Midbrain (tissue), 1 donor: ENCODE results near the gene TRIM22.
"Not testable (repeated sequence)": the region's sequence is repeated elsewhere in the genome, so short reads cannot be mapped to it uniquely, and the experiment has no call there.

ENCODE experiments used
- DNase-seq: peaks from one replicate; lab custom pipeline; 2025; lab: John Stamatoyannopoulos, UW

The TRIM22 gene, protein sequence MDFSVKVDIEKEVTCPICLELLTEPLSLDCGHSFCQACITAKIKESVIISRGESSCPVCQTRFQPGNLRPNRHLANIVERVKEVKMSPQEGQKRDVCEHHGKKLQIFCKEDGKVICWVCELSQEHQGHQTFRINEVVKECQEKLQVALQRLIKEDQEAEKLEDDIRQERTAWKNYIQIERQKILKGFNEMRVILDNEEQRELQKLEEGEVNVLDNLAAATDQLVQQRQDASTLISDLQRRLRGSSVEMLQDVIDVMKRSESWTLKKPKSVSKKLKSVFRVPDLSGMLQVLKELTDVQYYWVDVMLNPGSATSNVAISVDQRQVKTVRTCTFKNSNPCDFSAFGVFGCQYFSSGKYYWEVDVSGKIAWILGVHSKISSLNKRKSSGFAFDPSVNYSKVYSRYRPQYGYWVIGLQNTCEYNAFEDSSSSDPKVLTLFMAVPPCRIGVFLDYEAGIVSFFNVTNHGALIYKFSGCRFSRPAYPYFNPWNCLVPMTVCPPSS

DNA sequence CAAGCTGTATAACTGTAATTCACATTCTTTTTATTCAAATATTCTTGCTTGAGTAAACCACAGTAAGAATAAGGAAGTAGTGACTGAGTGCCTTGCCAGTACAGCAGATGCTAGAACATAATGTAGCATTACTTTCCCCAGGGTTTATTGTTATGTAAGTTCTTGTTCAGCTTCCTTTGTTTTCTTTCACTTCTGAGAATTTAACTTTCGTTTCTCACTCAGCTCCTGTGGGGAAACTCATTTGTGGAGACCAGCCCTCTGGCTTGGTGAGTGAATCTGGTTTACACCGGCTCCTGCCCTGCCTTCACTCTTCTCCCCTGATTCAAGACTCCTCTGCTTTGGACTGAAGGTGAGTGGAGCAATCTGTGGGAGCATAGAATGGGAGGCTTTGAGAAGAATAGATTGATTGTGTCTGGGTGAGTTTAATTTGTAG is at the start of gene TRIM22:
TSS of gene TRIM22 (plus strand) at position 240 of the 433 bp plus-strand sequence. CDS start 6,443 bp downstream, outside the sequence.
- DNase-seq = peak; percentile 56

DNA sequence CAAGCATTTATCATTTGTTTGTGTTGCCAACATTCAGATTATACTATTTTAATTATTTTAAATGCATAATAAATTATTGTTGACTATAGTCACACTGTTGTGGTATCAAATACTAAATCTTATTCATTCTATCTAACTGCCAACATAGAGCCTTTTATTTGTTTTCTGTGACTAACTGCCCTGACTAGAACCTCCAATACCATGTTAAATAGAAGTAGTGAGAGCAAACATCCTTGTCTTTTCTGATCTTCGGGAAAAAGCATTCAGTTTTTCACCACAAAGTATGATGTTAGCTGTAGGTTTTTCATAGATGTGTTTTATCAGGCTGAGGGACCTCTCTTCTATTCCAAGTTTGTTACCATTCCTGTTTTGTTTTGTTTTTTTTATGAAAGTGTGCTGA is 49.6 kb upstream of the TRIM22 start:
- no peak for DNase-seq

DNA sequence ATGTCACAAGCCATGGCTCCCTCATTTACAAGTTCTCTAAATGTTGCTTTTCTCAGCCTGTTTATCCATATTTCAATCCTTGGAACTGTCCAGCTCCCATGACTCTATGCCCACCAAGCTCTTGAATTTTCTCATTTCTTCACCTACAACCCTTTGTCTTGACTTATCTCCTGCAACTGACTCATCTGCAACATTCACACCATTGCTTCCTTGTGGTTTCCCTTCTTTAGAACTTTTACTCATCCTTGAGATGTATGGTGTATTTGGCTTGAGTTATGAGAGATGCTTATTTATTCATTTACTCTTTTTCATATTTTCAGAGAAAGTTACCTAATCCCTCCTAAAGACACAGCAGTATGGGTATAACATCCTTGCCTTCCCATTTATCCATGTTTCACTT is 46.0 kb upstream of the TRIM22 start:
- no peak for DNase-seq

DNA sequence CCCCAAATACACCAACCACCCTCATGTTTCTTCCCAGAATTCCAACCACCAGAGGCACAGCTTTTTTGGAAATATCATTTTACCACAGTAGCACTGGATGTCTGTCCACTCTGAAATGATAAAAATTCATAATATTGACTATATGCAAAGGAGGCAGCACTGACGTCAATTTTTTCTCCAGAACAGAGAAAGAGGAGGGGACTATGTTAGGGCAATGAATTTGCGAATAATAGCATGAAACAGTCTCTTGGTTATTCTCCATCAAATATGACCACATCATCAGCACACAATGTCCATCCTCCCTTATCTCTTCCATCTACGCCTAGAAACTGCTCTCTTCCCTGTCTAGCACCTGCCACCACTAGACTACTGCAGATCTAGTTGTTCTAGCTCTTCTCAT is 43.5 kb upstream of the TRIM22 start:
- DNase-seq = no peak

DNA sequence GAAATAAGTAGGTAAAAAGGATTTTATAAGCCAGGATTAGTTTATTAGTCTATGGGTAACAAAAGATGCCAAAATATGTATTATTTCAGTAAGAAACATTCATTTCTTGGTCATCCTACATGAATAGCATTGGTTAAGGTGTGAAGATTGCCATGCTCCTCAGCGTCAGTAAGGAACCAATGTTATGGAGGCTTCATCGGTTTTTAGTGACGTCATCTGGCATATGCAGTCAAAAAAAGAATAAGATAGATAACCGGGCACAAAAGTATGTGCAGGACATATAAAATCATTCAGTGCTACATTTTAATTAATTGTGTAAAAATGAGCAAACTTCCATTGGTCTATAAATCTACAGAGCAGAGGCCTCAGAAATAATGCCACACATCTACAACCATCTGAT is 34.1 kb upstream of the TRIM22 start:
- no peak for DNase-seq

DNA sequence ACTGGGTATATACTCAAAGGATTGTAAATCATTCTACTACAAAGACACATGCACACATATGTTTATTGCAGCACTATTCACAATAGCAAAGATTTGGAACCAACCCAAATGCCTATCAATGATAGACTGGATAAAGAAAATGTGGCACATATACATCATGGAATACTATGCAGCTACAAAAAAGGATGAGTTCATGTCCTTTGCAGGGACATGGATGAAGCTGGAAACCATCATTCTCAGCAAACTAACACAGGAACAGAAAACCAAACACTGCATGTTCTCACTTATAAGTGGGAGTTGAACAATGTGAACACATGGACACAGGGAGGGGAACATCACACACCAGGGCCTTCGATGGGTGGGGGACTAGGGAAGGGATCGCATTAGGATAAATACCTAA is 32.6 kb upstream of the TRIM22 start:
- DNase-seq = not testable (repeated sequence)

DNA sequence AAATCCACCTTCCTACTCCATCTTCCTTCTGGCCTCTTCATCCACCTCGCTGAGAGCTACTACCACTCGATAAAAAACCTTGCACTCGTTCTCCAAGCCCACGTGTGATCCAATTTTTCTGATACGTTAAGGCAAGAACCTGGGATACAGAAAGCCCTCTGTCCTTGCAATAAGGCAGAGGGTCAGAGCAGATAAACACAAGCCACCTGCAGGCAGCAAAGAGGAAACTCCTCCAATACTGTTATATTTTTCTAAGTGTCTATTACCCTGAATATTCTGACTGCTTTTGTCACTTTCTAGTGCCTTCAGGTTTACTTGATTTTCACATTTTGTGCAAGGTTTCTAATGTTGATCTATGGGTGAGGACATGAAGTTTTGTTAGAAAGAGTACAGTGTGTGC is 31.3 kb upstream of the TRIM22 start:
- DNase-seq = no peak

DNA sequence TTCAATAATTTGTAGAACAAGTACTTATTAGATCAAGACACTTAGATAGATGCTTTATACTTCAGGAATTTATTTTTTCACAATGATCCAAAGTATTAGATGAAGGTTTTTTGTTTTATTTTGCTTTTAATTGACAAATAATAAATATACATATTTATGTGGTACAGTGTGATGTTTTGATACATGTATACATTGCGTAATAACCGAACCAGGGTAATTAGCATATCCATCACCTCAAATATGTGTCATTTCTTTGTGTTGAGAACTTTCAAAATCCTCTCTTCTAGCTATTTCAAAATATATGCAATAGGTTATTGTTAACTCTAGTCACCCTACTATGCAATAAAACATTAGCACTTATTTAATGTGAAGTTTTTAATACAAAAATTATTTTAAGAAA is 26.1 kb upstream of the TRIM22 start:
- no peak for DNase-seq

DNA sequence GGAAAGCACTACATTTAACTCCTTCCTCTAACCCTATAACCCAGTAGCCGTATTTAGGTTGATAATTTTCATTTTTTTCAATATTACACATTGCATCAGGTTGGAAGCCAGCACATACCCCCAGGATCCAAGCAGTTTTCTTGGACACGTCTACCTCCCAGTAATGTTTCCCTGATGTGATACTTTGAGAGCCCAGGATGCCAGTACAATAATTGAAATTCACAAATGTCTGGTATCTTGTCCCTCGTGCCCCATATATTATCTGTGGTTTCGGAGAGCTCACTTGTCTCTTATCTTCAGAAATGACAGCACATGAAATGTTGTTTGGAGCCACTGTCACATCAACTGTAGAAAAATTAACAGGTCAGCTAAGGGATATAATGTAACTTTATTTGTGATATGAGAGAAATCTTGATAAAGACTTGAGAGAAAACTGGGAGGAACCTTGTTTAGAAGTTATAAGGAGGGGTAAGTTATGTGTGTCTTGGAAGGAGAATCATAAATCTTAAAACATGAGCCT is 24.5 kb upstream of the TRIM22 start:
- DNase-seq = no peak

DNA sequence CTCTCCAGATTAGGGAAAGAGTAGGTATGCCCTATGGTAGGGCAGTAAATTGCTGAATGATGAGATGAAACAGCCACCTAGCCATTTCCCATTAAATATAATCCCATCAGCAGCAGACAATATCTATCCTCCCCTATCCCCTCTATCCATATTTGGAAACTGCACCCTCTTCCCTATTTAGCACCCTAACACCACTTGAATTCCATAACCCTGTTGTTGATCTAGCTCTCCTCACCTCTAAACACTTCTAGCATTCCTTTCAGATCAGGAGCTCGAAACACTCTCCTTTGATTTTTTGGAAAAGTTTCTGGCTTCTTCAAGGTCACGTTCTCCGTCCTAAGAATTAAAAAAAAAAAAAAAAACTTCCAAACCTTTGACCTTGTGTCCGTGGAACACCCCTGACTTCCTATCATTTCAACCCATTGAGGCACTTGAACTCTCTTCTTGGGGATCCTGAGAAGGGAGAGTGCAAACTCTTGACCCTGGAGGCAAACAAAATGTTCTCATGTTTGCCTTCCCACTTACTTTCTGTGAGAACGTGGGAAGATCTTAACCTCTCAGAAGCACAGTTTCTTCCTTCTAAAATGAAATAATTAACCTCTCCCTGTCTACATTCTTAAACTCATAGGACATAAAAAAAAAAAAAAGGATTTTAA is 23.7 kb upstream of the TRIM22 start:
- no peak for DNase-seq

DNA sequence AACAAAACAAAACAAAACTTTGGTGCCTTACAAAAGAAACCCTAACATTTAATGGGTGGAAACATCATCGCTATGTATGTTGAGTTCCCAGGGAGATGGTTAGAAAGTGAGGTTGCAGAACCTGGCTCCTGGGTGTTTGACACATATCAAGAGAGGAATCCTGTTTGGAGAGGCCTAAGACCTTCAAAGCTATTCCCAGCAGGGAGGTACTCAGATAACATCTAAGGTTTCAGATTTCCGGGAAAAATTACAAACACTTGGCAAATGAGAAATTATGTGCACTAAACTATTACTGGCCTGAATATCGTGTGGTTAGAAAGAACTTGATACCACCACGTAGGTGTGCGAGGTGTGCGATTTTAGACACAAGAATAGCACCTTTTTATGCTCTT is 23.2 kb upstream of the TRIM22 start:
- DNase-seq = no peak

DNA sequence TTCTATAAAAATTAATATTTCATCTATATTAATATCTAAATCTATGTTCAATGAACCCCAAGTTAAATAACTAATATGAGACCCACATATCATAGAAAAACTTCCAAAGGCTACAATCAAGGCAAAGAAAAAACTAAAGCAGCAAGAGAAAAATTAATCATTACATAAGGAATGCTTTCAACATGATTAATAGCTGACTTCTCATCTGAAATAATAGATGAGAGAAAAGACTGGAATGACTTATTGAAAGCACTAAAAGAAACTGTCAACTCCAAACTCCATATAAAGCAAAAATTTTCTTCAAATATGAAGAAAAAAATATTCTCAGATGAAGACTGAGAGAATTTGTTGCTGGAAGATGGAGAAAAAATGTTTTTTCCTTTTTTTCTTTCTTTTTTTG is 17.8 kb upstream of the TRIM22 start:
- DNase-seq = no peak

DNA sequence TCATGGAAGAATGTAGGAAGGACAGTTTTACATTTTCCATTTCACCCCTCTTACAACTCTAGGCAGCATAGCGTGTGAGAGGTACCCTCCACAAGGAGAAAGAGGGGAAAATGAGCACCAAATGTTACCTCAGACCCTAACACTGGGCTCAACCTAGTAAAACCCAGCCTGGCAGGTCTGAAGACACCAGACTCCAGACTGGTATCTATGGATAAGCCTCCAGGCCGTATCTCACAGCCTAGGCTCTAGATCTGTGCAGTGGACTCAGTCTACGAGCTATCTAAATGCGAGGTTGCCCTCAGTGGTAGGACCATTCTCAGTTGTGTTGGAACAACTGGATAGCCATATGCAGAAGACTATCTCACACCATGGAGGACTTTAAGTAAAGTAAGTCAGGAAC is 15.2 kb upstream of the TRIM22 start:
- no peak for DNase-seq

DNA sequence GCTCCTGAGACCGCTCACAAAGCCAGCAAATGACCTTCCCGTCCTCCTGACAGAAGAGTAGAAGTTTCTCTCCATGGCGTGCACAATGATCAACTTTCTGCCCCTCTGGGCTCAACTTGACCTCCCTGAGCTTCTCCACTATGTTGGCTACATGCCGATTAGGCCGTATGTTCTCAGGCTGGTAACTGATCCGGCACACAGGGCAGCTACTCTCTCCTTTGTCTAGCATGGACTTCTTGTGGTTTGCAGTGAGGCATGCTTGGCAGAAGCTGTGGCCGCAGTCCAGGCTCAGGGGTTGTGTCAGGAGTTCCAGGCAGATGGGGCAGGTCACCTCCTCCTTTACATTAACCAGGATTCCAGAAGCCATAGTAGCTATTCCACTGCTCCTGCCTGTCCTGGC is 9.8 kb upstream of the TRIM22 start:
- no peak for DNase-seq

DNA sequence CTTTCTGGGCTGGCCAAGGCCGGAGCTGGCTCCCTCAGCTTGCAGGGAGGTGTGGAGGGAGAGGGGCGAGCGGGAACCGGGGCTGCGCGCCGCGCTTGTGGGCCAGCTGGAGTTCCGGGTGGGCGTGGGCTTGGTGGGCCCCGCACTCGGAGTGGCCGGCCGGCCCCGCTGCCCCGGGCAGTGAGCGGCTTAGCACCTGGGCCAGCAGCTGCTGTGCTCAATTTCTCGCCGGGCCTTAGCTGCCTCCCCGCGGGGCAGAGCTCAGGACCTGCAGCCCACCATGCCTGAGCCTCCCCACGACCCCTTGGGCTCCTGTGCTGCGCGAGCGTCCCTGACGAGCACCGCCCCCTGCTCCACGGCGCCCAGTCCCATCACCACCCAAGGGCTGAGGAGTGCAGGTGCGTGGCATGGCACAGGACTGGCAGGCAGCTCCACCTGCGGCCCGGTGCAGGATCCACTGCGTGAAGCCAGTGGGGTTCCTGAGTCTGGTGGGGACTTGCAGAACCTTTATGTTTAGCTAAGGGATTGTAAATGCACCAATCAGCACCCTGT is 6.6 kb upstream of the TRIM22 start:
- DNase-seq = not testable (repeated sequence)

DNA sequence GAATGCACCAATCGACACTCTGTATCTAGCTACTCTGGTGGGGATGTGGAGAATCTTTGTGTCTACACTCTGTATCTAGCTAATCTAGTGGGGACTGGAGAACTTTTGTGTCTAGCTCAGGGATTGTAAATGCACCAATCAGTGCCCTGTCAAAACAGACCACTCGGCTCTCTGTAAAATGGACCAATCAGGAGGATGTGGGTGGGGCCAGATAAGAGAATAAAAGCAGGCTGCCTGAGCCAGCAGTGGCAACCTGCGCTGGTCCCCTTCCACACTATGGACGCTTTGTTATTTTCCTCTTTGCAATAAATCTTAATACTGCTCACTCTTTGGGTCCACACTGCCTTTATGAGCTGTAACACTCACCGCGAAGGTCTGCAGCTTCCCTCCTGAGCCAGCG is 6.0 kb upstream of the TRIM22 start:
- not testable (repeated sequence) for DNase-seq

DNA sequence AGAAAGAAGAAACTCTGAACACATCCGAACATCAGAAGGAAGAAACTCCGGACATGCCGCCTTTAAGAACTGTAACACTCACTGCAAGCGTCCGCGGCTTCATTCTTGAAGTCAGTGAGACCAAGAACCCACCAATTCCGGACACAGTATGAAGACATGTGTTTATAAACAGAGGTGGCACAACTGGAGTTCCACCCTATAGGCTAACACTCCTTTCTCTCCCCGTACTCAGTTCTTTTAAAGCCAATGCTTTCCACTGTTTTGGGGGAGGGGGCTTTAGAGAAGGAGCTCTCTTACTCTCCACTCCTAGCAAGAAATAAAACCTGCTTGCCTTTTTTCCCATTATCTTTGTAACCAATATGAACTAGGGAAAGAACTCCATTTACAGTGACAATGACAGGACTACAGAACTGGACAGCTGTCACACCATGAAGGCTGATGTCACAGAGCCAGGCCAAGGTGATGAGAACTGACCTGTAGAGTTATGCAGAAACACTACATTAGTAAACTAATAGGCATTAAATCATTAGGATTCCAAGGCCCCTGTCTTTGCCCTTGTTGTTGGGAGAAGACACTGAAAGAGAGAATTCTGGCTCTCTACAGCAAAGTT is 5.4 kb upstream of the TRIM22 start:
- no peak for DNase-seq

DNA sequence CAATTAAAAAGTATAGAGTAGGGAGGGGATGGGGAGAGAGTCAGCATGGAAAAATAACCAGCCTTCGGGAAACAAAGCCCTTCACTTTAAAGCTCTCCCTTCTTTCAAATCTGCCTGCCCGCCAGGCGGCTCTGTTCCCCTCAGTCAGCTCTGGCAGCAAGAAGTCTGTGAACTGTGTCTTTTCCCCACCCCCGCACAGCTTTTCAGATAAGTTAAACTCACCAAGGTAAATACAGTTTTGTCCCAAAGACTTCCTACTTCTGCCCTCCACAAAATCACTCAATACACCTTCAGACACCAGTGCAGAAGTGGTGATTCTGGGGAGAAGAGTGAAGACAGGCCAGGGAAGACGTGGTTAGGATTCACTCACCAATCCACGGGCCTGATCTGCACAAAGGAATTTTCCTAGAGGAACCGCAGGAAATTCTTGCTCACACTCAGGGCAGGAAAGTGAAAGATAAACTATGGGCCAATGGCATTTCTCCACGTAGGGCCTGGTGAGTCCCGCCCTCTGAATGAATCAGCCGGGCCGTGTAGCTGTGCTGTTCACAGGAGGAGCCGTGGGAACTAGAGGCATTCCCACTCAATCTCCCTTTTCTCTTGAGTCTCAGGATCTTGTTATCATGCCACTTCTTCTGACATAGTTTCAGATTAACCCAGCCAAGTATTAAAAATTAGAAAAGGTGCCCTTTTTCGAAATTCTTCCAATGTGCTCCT is 4.8 kb upstream of the TRIM22 start, which contains the start of gene TRIM5:
TSS of gene TRIM5 (minus strand) at position 429 of the 717 bp plus-strand sequence. CDS start 4,897 bp downstream, outside the sequence.
- DNase-seq = peak; percentile 63

DNA sequence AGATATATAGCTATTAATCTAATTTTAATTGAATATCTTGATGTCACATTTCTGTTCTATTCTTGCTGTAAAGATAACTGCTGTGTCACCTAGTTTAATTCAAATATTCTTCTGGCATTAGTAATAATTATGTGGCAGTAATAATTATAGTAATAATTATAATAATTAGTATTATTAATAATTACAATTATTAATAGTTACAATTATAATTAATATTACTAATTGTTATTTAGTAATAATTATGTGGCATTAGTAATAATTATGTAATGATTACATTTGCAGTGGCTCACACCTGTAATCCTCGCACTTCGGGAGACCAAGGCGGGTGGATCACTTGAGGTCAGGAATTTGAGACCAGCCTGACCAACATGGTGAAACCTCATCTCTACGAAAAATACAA is 3.2 kb upstream of the TRIM22 start:
- DNase-seq = no peak

DNA sequence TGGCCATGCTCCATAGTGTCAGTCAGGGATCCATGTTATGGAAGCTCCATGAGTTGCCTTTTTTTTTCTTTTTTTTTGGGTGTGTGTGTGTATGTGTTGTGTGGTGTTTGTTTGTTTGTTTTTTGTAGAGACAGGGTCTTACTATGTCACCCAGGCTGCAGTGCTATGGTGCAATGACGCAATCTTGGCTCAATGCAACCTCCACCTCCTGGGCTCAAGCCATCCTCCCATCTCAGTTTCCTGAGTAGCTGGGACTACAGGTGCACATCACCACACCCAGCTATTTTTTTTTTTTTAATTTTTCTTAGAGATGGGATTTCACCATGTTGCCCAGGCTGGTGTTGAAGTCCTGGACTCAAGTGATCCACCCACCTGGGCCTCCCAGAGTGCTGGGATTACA is 1.1 kb upstream of the TRIM22 start:
- DNase-seq = no peak

DNA sequence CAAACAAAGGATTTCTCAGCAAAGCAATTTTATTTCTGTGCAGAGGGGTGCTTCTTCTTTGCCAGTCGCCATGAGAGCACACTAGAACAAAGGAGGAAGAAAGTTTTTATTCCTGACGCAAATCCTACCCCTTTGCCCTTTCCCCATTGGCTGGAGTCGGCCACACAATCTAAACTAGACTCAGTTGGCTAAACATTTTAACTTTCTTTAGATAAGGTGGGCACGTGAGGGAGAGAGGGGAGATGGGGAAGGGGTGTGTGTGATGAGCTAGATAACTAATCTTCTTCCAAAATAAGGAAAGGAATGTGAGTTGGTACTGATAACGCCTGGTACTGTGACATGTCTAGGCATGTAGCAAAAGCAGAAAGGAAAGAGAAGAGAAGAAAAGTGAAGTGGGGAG is 626 bp downstream of the TRIM22 start:
- DNase-seq = peak; percentile 10

DNA sequence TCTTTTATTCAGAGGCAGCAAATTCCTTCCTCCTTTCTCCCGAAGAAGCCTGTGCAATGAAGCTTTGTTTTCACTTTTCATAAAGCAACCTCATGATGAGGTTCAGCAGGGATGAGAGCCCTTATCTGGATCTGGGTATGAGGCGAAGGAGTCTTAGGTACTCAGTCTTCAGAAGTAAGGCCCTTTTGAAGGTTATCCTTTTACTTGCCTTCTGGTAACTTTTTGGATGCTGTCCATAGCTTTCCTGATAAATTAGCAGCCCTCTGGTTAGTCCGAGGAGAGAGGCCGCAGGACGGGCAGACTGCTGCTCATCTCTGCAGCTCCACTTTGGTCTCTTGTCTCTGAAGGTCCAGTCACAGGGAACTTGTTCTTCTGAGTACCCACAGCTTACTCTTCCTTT is 1.1 kb downstream of the TRIM22 start:
- no peak for DNase-seq
